Hypothalamus (tissue), 51 donors: ENCODE data around the gene WASF2.
"Not testable (repeated sequence)": the region's sequence is repeated elsewhere in the genome, so short reads cannot be mapped to it uniquely, and the experiment has no call there.

ENCODE experiments used
- DNase-seq, 51 donors: peaks; one replicate each; lab custom pipeline; 2025; lab: John Stamatoyannopoulos, UW

WASF2 gene

DNA sequence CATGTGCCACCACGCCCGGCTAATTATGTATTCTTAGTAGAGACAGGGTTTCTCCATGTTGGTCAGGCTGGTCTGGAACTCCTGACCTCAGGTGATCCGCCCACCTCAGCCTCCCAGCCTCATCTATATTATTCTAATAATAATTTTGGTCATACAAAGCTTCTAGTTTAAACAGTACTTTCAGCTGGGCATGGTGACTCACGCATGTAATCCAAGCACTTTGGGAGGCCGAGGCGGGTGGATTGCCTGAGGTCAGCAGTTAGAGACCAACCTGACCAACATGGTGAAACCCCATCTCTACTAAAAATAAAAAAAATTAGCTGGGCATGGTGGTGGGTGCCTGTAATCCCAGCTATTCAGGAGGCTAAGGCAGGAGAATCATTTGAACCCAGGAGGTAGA lies 26.1 kb downstream of the WASF2 start:
- not testable (repeated sequence) for DNase-seq

- DNase-seq, result not testable (repeated sequence)
Measured at GRCh38 chr1:27458521-27458920, 31.4 kb downstream of the WASF2 start.

DNA sequence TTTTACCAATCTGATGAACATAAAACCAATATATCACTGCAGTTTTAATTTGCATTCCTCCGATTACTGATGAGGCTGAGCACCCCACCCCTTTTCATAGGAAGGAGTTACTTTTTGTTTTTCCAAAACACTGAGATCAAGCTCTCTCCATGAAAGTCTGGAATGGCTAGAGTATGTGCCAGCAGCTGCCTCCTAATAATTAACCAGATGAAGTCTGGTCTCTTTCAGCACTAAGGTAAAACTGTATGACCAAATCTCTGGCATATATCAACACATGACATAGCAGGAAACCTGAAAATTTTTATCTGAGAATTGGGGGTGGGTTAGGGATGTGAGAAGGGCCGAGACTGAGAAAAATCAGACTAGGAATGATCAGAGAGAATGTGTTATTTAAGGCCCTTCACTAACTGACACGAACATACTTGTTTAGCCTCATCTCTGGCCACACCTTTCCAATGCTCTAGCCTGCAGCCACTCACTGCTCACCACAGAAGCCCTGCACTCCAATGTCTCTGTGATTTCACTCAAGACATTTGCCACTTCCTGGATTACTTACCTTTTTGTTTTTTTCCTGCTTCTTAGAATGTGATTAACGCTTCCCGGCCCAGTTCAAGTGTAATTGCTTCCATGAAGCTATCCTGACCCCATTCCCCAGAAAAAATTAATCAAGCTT lies 34.7 kb downstream of the WASF2 start:
- DNase-seq, result no peak

DNA sequence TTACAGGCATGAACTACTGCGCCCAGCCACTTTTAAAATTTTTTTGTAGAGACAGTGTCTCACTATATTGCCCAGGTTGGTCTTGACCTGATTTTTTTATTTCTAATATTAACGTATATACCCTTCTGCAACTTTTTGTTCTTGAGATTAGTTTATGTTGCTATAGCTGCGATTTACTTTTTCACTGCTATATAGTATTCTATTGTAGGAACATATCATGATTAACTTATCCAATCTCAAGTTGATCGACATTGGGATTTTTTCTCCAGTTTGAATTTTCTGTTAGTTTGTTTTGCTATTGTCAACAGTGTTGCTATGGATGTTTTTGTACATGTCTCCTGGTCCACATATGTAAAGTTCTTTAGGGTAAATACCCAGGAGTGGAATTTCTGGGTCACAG lies 35.4 kb downstream of the WASF2 start:
- no peak for DNase-seq

- DNase-seq, result no peak
Measured at GRCh38 chr1:27451343-27451742, 38.6 kb downstream of the WASF2 start.

- DNase-seq, result no peak
Measured at GRCh38 chr1:27448982-27449381, 41.0 kb downstream of the WASF2 start.

DNA sequence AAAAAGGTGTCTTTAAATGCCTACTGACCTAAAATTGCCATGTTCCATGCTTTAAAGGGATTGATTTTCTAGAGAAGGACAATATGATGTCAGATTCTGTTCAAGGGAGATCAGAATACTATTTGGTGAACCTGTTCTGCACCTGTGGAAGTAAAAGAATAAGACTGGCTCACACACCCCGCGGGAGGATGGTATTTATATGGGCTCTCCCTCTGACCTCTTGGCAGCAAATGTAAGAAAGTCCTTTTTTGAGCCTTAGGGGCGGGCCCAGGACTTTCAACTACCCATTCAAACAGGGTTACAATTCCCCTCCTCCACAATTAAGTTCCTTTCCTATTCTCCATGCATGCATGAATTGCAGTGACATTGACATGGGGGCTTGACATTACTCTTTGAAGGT lies 42.1 kb downstream of the WASF2 start:
- no peak for DNase-seq

DNA sequence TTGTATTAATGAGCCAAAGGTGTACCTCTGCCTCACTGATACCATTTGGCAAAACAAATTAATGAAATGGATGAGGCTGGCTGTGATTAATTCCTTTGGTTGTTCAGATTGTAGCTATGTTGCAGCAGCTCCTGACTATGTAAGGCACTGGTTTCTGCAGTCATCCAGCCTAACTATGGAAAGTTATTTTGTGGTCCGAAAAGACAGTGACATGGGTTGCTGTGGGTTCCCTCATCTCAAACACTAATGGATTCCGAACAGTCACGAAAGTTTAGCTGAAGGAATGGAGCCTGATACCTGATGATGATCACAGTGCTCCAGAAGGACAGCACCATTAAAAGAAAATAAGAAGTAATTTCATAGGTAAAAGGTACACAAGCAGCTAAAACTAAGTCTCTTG lies 42.6 kb downstream of the WASF2 start:
- DNase-seq, result no peak

- DNase-seq, result no peak
Measured at GRCh38 chr1:27446496-27447020, 43.4 kb downstream of the WASF2 start.

- no peak for DNase-seq
Measured at GRCh38 chr1:27445177-27445936, 44.6 kb downstream of the WASF2 start.

- DNase-seq, result no peak
Measured at GRCh38 chr1:27444632-27445031, 45.3 kb downstream of the WASF2 start.

GRCh38 chr1:27439150-27439549 lies 50.8 kb downstream of the WASF2 start:
- no peak for DNase-seq

DNA sequence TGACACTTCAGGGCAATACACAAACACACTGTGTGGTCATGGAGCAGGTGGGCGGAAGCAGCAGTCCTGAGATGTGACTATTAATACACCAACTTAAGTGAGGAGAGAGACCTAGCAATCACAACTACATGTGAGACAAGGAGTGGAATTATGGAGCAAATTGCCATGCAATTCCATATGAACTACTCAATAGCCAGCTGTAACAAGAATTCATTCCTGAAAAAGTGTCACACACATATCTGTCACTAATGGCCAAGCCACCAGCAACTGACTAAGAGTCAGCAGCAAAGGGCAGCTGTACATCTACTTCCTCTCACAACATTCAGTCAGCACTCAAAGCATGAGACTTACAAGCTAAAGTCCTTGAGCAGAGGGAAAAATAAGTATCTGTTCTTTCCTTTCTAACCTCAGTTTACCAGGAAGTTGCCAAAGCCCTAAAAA lies 51.3 kb downstream of the WASF2 start:
- DNase-seq, result no peak

DNA sequence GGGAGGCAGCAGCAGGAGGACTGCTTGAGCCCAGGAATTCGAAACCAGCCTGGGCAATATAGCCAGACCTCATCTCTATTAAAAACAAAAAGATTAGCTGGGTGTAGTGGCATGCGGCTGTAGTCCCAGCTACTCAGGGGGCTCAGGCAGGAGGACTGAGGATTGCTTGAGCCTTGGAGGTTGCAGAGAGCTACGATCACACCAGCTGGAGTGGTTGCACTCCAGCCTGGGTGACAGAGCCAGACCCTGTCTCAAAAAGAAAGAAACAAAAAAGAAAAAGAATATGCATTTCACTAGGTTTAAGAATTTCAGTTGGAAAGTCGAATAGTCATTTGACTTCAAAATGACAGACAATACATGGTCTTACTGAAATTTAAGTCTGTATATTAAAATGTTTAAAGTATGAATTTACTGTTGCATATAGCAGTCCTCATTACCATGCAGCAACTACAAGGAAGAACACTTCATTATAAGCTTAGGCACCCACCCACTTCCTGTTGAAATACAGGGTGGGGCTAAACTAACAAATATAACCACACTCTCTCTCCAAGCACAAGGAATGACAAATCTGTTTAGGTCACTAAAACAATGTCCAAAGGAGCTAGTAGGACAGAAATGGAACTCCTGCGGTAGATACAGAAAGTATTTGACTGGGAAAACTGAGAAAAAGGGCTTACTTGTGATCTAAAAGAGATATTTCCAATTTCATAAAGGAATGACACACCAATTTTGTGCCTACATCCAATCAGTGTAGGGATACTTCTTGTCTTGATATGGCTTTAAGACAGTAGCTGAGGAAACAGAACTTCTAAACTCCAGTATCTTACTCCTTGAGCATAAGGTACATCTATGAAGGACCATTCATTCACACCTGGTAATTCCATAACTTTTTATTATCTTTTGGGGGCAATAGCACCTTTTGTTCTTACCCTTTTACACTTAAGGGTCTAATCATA lies 53.5 kb downstream of the WASF2 start:
- DNase-seq, result peak in 1 of 51 donors; percentile 25

DNA sequence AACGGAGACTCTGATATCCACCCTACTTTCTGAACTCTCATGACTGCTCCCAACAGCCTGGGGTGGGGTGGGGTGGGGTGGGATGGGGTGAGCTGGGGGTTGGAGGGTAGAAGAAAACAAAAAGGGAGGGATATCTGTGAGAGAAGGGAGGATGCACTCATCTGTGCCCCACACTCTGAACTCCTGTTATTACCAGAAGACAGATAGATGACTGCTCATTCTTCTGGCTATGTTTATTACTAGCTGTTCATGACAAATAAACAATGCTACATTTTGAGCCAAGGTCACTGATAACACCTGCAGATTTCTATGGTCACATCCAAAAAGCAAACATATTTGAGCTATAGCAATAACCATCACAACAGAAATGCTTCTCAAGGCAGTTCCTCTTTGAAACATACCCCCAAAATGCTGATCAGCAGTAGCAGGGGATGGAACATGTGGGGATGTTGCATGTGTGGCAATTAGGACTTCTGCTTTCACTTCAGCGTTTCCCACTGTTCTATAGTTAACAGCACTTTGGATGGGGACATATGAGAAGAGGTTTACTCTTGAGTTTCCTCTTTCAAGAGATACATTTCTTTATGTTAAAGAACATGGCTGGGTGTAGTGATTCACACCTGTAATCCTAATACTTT lies 54.3 kb downstream of the WASF2 start:
- DNase-seq, result peak in 1 of 51 donors; percentile 26

DNA sequence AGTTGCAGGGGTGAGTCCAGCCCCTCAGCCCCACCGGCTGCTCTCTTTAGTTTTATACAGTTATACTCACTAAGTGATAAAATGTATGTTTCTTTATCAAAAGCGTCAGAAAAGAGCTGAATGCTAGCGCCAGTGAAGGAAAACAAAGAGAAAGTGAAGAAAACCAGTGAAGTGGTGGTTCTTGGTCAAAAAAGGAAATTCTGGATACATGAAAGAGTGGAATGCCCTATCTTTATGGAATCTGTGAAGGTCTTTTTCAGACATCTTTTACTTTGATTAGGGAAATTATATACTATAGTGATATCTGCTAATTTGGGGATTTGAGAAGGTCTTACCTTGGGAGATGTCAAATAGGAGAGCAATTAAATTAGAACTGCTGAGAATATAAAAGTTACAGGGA lies 56.3 kb downstream of the WASF2 start:
- DNase-seq, result no peak

DNA sequence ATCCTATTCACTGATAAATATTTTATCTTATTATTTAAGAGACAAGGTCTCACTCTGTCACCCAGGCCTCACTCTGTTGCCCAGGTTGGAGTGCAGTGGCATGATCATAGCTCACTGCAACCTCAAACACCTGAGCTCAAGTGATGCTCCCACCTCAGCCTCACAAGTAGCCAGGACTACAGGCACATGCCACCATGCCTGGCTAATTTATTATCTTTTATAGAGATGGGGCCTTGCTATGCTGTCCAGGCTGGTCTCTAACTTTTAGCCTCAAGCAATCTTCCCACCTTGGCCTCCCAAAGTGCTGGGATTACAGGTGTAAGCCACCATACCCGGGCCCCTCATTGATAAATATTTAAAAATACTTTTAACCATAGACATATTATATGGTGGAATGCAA lies 57.2 kb downstream of the WASF2 start:
- not testable (repeated sequence) for DNase-seq

DNA sequence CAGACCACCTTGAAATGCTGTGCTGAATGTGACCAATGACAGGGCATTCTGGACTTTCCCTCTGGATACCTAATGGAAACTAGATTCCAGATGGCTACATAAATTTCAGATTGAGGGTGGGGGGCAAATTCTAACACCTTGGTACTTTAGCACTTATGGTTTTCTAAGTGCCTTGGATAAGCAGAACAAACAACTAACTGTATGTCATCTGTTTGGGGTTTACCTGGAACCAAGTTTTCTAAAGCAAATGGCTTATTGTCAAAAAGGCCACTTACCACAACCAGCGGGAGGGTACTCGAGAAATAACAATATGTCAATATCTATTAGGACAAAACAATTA lies 58.4 kb downstream of the WASF2 start:
- DNase-seq, result no peak

DNA sequence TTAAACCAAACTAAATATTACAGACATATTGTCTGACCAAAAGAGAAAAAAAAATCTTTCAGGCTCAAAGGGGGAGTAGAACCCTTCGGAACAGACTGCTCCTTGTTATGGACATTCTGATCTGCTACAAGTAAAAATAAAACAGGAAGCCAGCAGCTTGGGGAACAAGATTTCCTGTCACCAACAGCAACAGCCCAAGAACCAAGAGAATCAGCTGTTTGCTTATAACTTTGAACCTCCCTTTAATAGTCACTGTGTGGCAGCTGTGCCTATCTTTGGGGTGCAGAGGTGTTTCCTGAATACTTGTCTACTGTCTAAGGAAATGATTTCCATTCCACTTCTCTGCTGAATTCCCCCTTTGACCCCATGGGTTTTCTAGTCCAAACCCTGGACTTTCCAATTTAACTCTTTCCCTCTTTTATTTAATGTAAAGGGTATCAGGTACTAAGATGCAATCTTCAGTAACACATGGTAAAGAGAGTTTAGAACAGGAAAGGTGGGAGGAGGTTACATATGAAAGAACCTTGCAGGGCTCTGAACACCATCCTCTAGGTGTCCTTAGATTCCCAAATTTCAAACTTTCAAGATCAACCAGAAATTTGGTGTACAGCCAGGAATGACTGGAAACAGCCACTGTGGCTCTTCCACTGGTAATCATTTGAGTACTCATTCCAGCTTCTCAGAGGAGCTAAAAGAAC lies 58.9 kb downstream of the WASF2 start:
- peak in 18 of 51 donors; percentile 7 to 66 (median 23) for DNase-seq

- no peak for DNase-seq
Measured at GRCh38 chr1:27429029-27429425, 60.9 kb downstream of the WASF2 start.
